Colonic mucosa (tissue), 4 donors: ENCODE data around the gene SPOCK3. TPM values are rescaled to one million over a fixed set of nuclear protein-coding genes. Genes with fewer than 3 reads are reported as not detected.

ENCODE experiments used
- DNase-seq: peaks from one replicate; pipeline ENCODE4 v3.0.0-alpha.2; 2020
- H3K27ac ChIP-seq: fragments of 200-600 bp; one replicate; pipeline ENCODE4 v1.8.0; 2021
- H3K27me3 ChIP-seq: fragments of 200-600 bp; one replicate; pipeline ENCODE4 v1.8.0; 2021
- H3K36me3 ChIP-seq: fragments of 200-600 bp; one replicate; pipeline ENCODE4 v1.8.0; 2021
- H3K4me1 ChIP-seq: fragments of 200-600 bp; one replicate; pipeline ENCODE4 v1.8.0; 2021; ENCODE audit warnings: mild to moderate bottlenecking
- H3K4me3 ChIP-seq: fragments of 200-600 bp; one replicate; pipeline ENCODE4 v1.8.0; 2021
- H3K9ac ChIP-seq, 2 donors: one replicate each; pipeline ENCODE4 v1.7.0; 2013; ENCODE audit warnings: control low read depth in 2 of 2, low read depth in 2 of 2, low read length in 2 of 2
- H3K9me3 ChIP-seq: fragments of 200-600 bp; one replicate; pipeline ENCODE4 v1.8.0; 2021
- intact Hi-C: fragments of 100-400 bp; cut with DNase I; formaldehyde crosslinking; loops from one replicate; pipeline ENCODE4 v1.14.1; 2022
- total RNA-seq, 2 donors: library from RNA; stranded (reverse); fragmentation: NEBNext Ultra II Directional in 1 of 2; extraction: Animal tissue kit (Norgen Biotek cat#: 25700) in 1 of 2; gene quantifications; one replicate each; pipeline ENCODE4 v1.2.1, GENCODE V29; 2021
- TF ChIP-seq, protein P1 (sequence below): fragments of 200-600 bp; IDR thresholded peaks from one replicate; pipeline ENCODE4 v1.8.0; 2022; ENCODE audit warnings: antibody characterized with exemption, mild to moderate bottlenecking
- donor health status: healthy.
- donor health status: DM: no; HTN: no; CAD: no.
- donor health status: DM: no; HTN: no; CAD: no.

The SPOCK3 gene
- total RNA-seq, 2 donors from 2014 or later: 0.77 TPM; not detected in 1

DNA sequence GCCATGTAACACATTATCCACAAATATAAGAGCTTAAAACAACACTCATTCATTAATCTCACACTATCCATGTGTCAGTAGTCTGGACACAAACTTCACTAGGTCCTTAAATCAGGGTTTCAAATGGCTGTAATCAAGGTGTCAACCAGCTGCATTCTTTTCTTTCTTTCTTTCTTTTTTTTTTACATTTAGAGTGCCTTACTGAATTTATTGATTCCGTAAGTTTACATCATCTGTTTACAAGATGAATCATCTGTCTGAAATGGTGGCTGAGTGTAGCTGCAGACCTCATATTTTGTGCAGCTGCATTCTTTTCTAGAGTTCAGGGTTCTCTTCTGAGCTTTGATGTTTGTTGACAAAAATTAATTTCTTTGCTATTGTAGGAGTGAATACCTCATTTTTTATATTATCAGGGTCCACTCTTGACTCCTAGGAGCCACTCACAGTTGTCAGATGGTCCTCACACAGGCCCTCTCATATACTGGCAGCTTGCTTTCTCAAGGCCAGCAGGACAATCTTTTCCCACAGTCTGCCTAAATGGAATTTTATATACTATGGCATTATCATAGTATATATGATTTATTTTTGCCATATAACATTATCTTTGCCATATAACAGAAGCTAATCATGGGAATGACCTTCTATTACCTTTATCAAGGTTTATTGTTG, 37.8 kb downstream of the SPOCK3 start:
- H3K27me3 ChIP-seq: no peaks in the 10 kb centered on the region
- DNase-seq: no peak
- TF ChIP-seq, protein P1, sequence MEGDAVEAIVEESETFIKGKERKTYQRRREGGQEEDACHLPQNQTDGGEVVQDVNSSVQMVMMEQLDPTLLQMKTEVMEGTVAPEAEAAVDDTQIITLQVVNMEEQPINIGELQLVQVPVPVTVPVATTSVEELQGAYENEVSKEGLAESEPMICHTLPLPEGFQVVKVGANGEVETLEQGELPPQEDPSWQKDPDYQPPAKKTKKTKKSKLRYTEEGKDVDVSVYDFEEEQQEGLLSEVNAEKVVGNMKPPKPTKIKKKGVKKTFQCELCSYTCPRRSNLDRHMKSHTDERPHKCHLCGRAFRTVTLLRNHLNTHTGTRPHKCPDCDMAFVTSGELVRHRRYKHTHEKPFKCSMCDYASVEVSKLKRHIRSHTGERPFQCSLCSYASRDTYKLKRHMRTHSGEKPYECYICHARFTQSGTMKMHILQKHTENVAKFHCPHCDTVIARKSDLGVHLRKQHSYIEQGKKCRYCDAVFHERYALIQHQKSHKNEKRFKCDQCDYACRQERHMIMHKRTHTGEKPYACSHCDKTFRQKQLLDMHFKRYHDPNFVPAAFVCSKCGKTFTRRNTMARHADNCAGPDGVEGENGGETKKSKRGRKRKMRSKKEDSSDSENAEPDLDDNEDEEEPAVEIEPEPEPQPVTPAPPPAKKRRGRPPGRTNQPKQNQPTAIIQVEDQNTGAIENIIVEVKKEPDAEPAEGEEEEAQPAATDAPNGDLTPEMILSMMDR: no peak
- no peak overlapping the region for H3K9ac ChIP-seq
- H3K36me3 ChIP-seq: no peaks in the 10 kb centered on the region
- no peaks in the 10 kb centered on the region for H3K9me3 ChIP-seq
- intact Hi-C loops: no loop called here
- no peak overlapping the region for H3K27ac ChIP-seq
- H3K4me1 ChIP-seq: no peaks in the 10 kb centered on the region
- H3K4me3 ChIP-seq: no peak overlapping the region

DNA sequence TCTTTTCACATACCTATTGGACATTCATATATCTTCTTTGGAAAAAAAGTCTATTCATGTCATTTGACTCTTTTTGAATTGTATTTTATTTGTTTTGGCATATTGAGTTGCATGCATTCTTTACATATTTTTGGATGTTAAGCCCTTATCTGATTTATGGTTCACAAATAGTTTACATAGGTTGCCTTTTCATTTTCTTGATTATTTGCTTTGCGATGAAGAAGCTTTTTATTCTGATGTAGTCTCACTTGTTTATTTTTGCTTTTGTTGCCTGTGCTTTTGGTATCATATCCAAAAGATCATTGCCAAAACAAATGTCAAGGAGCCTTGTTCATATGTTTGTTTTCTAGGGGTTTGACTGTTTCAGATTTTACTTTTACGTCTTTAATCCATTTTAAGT, 43.9 kb downstream of the SPOCK3 start:
- no peak overlapping the region for H3K4me3 ChIP-seq
- no peak for DNase-seq
- no peak overlapping the region for H3K27ac ChIP-seq
- no peaks in the 10 kb centered on the region for H3K9me3 ChIP-seq
- no peaks in the 10 kb centered on the region for H3K4me1 ChIP-seq
- H3K36me3 ChIP-seq: no peaks in the 10 kb centered on the region
- intact Hi-C loops: no loop called here
- TF ChIP-seq, protein P1: no peak
- no peaks in the 10 kb centered on the region for H3K27me3 ChIP-seq
- no peak overlapping the region for H3K9ac ChIP-seq

DNA sequence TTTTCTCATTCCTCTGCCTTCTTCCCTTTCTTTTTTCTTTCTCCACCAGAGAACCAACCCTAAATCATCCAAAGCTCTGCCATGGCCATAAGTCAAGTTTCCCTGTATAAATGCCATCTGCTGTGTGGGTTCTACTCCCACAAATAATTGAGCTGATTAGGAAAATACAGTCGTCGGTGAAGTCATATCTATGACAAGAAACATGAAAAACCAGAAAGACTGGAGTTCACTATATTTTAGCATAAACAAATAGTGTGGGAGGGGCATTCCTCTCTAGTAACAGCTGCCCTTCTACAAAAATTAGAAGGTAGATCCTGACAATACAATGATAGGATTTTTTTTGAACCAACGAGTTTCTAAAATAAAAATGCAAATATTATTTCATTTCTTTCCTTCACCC, 48.8 kb downstream of the SPOCK3 start:
- no peak overlapping the region for H3K27ac ChIP-seq
- no peaks in the 10 kb centered on the region for H3K27me3 ChIP-seq
- H3K4me3 ChIP-seq: no peak overlapping the region
- H3K36me3 ChIP-seq: no peaks in the 10 kb centered on the region
- intact Hi-C loops: no loop called here
- no peaks in the 10 kb centered on the region for H3K4me1 ChIP-seq
- H3K9ac ChIP-seq: no peak overlapping the region
- DNase-seq: no peak
- no peaks in the 10 kb centered on the region for H3K9me3 ChIP-seq
- TF ChIP-seq, protein P1: no peak

DNA sequence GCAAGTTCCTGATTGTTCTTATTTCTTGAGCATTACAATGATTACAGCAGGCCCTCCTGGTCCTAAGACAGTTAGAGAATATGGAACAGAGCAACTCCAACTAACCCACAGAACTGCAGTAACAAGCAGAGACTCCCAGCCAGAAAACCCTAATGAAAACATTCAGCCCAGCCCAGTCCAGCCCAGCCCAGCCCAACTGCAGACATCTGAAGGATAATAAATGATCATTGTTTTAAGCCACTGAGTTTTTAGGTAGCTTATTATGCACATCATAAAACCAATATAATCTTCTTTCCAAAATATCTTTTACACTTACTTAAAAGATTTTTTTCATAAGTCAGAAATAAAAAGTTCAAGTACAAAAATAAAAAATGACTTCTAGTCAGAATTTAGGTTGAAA, 51.3 kb downstream of the SPOCK3 start:
- Histone ChIP-seq H3K9me3 (no peaks in the 10 kb centered on the region), H3K4me3 (no peak overlapping the region), H3K9ac (no peak overlapping the region), H3K4me1 (no peaks in the 10 kb centered on the region), H3K27me3 (no peaks in the 10 kb centered on the region), H3K27ac (no peak overlapping the region), H3K36me3 (no peaks in the 10 kb centered on the region)
- TF ChIP-seq, protein P1: no peak
- intact Hi-C loops: no loop called here
- DNase-seq: no peak

DNA sequence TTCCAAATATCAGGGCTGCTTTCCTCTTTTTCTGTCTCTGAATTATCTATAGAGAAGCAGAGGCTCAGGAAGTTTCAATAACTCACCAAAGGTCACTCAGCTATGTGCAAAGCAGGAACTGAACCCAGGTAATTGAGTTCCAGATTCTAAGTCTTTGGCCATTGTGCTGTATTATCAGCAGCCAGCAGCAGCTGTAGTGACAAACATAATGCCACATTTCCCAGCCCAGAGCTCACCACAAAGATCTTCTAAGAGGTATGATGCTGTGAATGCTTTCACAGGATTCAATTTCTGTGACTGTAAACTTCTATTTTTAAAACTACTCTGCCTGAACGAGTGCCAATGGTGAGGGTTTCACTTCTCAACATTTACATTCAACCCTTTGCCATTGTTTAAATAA, 56.4 kb downstream of the SPOCK3 start:
- no peaks in the 10 kb centered on the region for H3K36me3 ChIP-seq
- no peaks in the 10 kb centered on the region for H3K4me1 ChIP-seq
- H3K4me3 ChIP-seq: no peak overlapping the region
- H3K27me3 ChIP-seq: no peaks in the 10 kb centered on the region
- DNase-seq: no peak
- no peak overlapping the region for H3K9ac ChIP-seq
- TF ChIP-seq, protein P1: no peak
- H3K9me3 ChIP-seq: no peaks in the 10 kb centered on the region
- intact Hi-C loops: no loop called here
- no peak overlapping the region for H3K27ac ChIP-seq
